GM19043 (cell line): ENCODE data around the gene ILKAP.

Experiments used
- ATAC-seq: cut with Tn5 transposase; IDR thresholded peaks from one replicate; pipeline ENCODE4 v1.9.1; 2021; ENCODE audit warnings: low read depth; ENCODE audit not compliant: unreplicated experiment

ILKAP gene

DNA sequence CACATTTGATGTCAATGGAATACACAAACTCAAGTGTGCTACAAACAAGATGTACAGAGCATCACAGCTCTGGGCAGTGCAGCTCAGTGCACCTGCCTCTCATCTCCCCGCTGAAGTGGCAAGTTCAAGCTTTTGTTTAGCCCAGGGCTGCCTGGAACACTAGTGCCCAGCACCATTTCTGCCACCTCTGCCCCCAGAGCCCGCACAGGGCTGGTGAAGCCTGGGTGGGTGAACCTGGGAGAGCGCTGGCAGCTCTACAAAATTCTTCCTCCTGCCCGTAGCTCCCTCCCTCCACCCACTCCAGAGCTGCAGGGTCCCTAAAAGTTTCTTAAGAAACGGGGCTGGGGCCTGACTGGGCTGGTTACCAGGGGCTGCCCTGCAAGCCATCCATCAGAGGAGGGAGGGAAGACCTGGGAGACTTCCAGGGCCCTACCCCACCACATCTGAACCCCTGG, 34.8 kb upstream of the ILKAP start:
- no peak for ATAC-seq

DNA sequence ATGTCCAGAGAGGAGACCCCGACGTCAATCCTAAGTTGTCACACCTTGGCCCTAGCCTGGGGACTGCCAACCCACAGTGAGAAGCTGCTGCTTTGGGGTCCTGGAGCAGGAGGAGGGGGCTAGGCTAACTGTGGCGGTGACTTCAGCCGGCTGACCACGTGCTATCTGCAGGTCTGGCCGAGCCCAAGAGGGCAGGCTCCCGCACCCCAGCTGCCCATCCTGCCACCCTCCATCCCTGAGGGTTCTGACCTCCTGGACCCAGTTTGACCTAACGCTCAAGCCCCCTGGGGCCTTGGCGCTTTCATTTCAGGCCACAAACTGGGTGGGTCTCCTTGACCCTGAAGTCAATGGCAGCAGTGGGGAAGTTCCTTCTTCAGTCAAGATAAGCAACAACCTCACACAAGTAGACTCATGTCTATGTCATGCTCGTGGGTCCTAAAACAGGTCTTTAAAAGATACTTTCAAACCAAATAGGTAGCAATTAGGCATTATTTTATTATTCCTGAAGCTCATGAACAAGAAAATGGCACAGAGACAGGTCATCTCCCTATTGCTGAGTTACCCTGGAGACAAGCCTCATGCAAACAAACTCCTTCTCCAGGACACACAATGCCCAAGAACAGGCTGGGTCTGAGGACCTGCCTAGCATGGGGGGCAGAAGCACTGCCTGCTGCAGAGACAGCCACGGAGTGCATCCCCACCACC, 34.1 kb upstream of the ILKAP start:
- ATAC-seq: no peak

DNA sequence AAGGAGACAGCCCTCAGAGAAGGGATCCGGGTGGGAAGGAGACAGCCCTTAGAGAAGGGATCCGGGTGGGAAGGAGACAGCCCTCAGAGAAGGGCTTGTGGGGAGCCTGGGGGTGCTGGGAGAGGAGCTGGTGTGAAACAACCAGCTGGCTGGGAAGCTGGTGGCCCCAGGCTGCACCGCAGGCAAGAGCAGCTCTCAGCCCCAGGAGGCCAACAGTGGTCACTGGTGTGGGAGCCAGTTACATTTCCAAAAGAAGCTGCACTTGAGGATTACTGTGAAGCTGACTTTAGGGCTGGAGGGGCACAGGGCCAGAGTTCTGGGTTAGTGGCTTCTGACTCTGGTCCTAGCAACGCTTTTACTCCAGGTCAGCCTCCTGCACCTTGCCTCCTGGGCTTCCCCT, 33.1 kb upstream of the ILKAP start:
- ATAC-seq: no peak

DNA sequence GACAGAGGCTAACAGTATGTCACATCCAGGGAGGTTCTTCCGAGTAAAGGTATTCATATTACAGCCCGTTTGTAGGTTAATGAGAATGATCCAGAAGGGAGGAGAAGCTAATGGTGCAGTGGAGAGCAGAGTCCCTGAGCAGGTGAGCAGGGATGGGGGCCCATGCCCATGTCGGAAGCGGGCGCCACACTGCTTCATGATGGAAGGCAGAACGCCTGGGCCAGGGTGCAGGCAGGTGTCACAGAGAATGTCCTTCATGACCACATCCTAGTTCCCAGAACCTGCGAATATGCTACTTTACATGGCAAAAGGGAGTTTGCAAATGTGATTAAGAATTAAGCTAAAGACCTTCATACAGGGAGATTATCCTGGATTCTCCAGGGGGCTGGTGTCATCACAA, 32.4 kb upstream of the ILKAP start:
- no peak for ATAC-seq

DNA sequence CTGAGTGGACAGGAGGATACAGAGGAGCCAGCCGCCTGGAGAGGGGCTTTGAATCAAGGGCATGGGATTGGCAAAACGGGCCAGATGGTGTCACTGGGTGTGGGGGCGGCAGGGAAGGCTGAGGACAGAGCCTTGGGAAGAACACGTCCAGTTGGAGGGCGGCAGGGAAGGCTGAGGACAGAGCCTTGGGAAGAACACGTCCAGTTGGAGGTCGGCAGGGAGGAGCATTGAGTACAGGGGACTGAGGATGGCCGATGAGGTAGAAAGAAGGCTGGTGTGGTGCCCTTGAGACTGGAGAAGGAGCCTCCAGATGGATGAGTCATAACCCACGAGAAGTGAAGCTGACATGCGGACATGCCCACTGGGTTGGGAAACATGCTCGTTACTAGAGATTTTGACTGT, 31.8 kb upstream of the ILKAP start:
- no peak for ATAC-seq

DNA sequence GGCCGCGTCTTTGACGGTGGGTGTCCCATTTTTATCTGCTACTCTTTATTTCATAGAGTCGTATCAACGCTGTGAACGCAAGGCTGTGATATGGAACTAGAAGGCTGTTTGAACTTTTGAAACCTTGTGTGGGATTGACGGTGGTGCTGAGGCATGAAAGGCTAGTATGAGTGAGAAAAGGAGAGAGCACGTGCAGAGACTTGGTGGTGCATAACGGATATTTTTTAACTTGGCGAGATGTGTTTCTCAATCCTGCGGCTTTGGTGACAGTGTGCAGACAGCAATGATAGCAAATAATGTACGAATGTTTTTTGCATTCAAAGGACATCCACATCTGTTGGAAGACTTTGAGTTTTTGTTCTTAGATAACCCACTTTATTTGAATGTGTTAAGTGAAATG, 30.1 kb upstream of the ILKAP start:
- no peak for ATAC-seq

DNA sequence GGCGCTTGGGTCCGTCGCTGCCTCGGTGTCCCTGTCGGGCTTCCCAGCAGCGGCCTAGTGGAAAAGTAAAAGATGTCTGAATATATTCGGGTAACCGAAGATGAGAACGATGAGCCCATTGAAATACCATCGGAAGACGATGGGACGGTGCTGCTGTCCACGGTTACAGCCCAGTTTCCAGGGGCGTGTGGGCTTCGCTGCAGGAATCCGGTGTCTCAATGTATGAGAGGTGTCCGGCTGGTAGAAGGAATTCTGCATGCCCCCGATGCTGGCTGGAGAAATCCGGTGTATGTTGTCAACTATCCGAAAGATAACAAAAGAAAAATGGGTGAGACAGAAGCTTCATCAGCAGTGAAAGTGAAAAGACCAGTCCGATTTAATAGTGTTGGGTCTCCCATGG, 28.3 kb upstream of the ILKAP start:
- no peak for ATAC-seq

DNA sequence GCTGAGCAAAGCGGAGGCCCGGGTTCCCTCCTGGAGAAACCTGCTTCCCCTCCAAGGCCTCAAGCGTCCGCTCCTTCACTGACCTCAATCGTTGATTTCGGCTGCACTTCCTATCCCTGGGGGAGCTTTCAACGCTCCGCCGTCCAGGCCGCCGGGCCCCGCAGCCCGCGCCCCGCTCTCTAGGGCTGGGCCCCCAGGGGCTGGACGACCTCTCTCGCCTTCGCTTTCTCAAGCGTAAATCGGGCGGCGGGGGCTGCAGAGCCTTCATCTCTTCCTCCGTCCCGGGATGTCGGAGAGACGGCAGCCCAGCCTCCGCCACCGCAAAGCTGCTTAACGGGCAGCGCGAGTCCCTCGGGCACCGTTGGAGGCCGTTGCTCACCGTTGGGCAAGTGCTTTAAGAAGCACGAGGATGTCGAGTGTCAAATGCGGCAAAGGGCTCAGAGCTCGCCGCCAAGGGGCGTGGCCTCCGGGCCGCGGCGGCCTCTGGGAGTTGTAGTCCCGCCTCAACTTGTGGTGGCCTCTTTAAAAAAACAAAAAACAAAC, 27.8 kb upstream of the ILKAP start:
- ATAC-seq: peak; percentile 52

DNA sequence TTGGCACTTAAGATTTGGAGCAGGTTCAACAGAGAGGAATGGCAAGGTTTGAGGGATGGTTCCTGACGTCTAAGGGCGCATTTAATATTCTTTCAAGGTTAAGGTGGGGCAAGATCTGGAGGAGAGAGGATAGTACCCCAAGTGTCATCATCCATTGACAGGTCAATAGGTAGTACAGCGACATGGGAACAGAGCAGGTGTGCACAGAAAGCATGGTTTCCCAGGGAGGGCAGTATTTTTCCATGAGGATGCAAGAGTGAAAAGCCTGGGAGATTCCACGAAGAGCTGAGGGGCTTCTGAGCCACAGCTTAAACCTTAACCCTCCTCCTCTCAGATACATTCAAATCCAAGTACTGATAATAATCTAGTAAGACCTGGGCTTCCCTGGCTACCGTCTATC, 27.2 kb upstream of the ILKAP start:
- ATAC-seq: no peak

DNA sequence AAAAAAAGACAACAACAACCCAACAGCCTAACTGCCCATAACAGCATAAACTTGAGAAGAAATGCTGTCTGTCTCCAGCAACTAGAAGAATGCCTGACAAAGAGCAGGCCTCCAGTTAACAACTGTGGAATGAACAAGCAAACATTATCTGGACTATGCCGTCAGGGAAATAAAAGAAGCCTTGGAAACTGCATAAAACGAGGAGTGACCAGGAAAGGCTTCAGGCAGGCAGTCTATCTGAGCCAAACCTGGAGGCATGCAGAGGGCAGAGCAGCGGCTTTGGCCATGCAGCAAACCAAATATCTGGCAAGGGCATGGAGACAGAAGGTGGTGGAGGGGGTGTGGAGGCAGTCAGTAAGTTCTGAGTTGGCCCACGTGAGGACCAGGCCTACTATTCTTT, 25.2 kb upstream of the ILKAP start:
- ATAC-seq: no peak

DNA sequence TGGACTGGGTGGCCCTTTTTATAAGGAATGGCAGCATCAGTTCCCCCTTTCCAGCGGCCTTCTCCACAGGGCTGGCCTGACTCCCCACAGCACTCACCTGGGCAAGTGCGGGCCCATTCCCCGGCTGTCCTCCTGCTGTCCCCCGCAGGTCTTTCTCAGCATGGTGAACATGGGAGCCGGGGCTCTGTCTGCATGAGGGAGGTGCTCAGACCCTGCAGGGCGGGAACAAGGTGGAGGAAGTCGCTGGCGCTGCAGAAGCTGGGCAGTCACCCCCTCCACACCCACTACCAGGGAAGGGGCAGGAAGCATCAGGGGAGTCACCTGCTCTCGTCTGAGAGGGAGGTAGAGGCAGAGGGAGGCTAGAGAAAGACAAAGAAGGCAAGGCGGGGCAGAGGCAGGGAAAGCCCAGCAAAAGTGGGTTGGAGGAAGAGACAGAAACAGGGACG, 24.1 kb upstream of the ILKAP start:
- ATAC-seq: no peak

DNA sequence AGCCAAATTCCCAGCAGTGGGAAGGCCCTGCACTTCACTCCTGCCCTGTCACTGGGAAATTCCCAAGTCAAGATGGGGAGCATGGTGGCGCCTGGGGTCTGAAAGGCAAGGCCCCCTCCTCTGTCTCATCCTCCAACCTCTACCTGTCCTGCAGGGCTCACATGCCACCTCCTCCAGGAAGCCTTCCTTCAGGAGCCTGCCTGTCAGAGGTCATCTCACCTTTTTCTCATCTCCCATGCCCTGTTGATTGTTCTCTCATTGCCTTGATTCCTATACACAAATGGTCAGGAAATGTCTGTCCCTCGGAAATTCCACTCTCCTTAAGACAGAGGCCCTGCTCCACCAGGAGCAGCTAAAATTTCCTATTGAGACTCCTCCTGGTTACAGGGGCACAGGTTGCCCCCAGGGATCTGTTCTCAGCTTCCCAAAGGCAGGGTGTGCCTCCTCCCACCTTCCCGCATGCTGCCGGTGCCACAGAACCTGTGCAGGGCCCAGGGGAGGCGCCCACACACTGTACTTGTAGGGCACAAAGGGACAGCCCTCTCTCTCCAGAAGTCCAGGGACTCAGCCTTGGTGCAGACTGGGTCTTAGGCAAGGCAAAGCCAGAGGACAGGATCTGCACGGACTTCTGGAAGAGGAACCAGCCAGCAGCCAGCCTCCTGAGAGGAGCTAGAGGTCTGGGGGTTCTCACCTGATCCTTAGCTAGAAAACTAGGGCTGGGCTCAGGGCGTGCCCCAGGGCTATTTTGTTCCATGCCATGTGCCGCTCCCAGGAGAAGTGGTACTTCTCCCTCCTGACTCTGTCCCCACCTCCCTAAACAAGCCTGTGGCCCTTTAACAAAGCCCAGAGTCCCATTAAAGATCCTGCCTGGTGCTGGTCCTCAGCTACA, 23.4 kb upstream of the ILKAP start:
- ATAC-seq: no peak

DNA sequence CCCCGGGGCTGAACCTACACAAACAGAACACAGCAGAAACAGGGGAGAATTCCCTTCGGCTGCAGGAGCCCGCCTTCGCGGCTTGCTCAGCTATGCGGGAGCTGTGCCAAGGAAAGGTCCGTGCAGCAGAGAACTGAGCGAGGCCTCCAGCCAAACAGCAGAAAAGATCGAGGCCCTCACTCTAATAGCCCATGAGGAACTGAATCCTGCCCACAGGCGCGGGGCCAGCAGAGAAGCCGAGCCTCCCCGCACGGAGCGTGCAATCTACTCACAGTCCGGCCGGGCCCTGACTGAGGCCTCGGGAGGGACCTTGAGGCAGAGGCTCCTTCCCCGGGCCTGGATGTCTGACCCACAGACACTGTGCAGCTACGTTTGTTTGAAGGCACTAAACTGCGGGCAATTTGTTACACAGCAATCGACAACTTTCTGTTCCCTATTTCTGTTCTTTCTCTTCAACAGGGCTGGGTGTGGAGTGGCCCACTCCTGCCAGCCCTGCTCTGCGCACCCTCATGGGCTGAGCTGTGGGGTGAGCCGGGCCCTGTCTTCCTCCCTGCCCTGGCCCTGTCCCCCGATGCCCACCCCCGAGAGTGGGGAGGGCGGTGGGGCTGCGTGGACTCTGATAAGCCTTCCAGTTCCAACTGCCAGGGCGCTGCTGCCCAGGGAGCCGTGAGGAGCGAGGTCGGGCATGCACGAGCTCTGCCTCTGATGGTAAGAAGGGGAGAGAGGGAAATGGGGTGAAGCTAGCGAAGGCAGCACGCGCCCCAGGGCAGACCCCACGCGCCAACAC, 22.6 kb upstream of the ILKAP start:
- no peak for ATAC-seq

DNA sequence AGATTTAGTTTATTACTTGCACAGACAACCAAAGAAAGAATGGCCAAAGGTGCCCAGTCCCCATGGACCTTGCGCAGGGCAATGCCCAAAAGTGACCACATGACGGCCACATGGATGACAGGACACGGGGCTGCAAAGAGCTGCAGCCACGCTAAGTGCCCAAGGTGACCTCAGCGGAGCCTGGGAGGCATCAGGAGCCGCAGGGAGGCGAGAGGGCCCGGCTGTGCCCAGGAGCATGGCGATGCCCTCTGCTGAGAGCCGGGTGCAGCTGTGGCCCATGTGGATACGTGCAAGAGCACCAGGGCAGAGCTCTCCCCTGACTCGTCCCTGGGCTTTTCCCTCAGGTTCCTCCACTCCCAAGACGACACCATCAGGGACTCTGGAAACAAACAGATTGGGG, 21.6 kb upstream of the ILKAP start:
- no peak for ATAC-seq

DNA sequence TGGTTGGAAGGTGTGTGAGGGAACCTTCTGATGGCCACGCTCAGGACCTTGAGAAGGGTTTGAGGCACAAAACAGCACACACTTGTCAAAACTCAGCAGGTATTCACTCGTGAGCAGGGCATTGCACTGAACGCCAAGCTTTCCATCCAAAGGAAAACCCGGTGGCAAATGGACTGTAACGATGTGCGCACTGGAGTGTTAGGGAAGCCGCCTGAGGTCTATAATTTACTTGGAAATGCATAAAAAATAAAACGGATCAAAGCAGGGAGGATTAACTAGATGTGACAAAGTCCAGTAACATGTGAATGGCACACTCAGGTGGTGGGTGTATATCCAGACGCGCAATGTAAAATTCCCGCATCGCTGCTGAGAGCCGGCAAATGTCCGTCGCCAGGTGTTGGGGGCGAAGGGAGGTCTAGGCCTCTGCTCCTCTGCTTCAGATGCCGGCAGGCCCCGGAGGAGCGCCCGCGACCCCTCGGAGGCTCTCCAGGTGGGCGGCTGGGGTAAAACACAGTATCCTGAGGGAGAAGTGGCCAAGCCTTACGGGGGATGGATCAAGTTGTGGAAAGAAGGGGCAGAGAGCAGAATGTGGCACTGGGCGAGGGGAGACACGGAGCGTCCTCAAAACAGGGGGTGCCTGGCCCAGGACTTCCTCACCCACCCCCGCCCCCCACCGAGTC, 21.0 kb upstream of the ILKAP start:
- ATAC-seq: no peak

DNA sequence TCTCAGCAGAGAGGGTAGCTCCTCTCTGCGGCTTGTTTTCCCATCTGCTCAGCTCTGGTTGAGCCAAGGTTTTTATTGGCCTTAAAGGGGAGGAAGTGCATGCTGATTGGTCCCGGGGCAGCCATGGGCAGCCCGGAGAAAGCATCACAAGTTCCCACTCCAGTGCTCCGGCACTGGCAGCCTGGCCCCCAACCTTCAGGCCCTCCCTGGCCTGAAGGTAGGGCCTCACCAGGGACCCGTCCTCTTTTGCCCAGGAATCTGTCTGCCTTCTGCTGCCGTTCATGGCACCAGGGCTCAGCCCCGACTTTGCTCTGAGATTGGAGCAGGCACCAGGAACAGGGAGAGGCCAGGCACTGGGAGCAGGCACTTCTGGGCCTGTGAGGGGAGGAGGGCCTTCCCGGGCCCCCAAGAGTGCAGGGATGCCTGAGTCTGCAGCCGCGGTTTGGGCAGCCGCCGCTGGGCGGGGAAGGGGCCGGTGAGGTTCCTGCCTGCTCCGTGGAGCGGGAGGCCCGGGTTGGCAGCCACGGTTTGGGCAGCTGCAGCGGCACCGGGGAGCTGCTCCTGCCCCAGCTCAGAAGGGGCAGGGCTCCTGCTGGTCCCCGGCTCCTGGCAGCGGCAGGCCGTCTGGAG, 17.5 kb upstream of the ILKAP start:
- ATAC-seq: no peak

DNA sequence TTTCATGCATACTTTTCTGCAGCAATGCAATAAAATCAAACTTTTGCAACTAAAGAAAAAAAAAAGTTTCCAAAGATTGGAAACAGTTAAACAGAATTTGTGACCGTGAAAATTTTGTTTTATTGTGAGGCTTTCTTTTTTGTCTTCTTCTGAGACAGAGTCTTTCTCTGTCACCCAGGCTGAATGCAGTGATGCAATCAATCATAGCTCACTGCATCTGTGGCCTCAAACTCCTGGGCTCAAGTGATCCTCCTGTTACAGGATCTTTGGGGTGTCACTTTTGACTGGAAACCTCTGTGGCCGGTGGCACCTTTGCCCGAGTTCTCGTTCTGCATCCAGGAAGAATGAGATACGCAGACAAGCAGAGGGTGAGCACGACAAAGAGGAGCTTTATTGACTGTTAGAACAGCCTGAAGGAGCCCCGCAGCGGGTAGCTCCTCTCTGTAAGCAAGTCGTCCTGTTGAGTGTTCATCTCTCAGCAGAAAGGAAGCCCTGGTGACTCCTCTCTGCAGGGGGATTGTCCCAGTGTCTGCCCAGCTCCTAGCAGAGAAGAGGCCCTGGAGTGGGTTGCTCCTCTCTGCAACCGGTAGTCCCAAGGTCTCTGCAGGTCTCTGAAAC, 16.9 kb upstream of the ILKAP start:
- ATAC-seq: no peak

DNA sequence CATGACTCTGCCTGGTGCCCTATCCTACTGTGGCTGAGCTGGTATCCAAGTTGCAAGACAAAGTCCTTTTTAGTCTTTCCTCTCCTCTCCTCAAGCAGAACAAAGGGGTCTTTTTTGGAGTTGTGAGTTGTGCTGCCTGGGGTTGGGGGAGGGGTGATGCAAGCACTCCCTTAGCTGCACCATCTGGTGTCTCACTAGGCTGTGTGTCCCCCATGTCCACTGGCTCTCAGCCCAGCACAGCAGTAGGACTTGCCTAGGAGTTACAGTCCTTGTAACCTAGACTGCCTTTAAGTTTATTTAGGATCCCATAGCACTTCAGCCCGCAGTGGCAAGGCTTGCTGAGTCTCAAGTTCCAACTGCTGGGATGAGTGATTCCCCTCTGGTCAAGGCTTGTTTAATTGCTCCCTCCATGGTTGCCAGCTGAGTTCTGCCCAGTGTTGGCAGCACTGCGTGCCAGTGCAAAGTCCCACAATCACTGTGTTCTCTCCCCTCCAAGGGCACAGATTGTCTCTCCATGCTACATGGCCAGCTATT, 13.2 kb upstream of the ILKAP start:
- no peak for ATAC-seq

DNA sequence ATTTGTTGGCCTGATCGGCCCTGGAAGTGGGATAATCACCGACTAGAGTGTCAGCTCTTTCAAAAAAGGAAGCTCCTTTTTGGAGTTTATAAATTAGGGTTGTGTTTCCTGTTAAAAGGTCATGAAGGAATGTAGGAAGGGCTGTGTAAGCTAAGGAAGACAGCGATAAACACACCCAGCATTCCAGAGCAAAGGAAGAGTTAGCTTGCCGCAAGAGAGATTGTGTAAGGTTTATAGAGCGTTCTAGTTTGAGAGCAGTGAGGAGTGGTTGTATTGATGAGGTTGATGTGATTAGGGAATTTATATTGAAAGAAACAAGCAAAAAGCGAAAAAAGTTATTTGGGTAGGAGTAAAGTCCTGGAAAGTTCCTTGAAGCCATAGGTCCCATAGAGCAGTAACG, 3.5 kb upstream of the ILKAP start:
- no peak for ATAC-seq
